ENCODE data around the gene TMEM151A.

DNA sequence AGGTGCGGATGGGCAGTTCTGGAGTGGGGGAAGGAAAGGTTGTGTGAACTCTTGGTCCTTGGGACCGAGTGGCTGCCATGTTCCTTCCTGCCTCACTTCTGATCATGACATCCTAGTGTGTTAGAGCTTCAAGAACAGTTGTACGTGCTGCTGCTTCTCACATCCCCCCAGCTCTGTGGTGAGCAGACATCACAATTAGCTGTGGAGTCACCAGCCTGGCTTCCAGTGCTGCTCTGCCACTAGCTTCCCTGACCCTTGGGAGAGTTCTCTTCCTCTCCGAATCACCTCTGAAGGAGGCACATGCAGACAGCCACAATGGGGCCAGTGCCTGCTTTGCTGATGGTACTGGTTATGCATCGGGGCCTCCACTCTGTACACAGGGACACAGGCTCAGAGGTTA lies 29.5 kb upstream of the TMEM151A start:
- TF ChIP-seq, protein P1, sequence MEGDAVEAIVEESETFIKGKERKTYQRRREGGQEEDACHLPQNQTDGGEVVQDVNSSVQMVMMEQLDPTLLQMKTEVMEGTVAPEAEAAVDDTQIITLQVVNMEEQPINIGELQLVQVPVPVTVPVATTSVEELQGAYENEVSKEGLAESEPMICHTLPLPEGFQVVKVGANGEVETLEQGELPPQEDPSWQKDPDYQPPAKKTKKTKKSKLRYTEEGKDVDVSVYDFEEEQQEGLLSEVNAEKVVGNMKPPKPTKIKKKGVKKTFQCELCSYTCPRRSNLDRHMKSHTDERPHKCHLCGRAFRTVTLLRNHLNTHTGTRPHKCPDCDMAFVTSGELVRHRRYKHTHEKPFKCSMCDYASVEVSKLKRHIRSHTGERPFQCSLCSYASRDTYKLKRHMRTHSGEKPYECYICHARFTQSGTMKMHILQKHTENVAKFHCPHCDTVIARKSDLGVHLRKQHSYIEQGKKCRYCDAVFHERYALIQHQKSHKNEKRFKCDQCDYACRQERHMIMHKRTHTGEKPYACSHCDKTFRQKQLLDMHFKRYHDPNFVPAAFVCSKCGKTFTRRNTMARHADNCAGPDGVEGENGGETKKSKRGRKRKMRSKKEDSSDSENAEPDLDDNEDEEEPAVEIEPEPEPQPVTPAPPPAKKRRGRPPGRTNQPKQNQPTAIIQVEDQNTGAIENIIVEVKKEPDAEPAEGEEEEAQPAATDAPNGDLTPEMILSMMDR (IDR thresholded peaks at IDR 0.05; ENCODE audit: low read length), result no peak
- no peak for TF ChIP-seq EZH2phosphoT487 (IDR thresholded peaks at IDR 0.05; ENCODE audit: low read length)
- no peak for TF ChIP-seq EZH2 (optimal IDR thresholded peaks at IDR 0.05; ENCODE audit: low read depth, low read length)
